Measurements from ENCODE around the gene NFIB. TPM values are rescaled to one million over a fixed set of nuclear protein-coding genes. Genes with fewer than 3 reads are reported as not detected.
A peak's percentile ranks its signal among the peaks of the same experiment; 100 is the strongest.

NFIB gene
- total RNA-seq, 2 donors from 2014 or later = 5.3 to 14.1 TPM

DNA sequence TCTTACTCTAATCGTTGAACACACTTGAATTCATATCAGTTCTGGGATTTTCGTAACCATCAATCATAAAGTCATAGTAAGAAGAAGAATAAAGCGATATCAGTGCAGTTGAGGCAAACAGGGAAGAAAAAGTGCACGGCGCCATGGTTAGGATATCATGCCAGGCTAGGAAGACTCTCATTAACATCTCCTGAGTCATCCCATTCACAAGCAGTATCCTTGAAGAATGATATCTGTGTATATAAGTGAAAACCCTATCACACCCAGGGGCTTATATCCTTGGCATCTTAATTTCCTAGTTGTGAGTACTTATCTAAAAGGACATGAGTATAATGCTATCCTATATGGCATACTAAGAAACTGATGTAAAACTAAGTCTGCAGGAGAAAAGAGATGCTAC, 38.6 kb downstream of the NFIB start:
- Histone ChIP-seq H3K4me1 (ENCODE audit: control insufficient read depth, insufficient read depth, low read length) (peaks cover 27% of the 10 kb centered on the region), H3K4me3 (ENCODE audit: low read length) (peak overlapping the region; percentile 39), H3K27me3 (ENCODE audit: control insufficient read depth, insufficient read depth, low read length, poor library complexity, severe bottlenecking) (no peaks in the 10 kb centered on the region), H3K27ac (ENCODE audit: low read depth, low read length) (no peak overlapping the region), H3K9me3 (ENCODE audit: control insufficient read depth, low read length) (no peaks in the 10 kb centered on the region), H3K36me3 (ENCODE audit: control insufficient read depth, insufficient read depth, low read length) (no peaks in the 10 kb centered on the region), H3K9ac (ENCODE audit: extremely low read depth, low read length, poor library complexity, severe bottlenecking) (no peak overlapping the region)
- TF ChIP-seq CTCF (conservative IDR thresholded peaks at IDR 0.05) = no peak
- H3K4me1 Mint-ChIP-seq = peaks cover 40% of the 10 kb centered on the region
- 90 to 96% methylated on average over 4 to 5 of the region's 5 CpGs for WGBS, 2 experiments (ENCODE audit: insufficient coverage in 1 of 2, insufficient read length in 1 of 2)
- no peaks in the 10 kb centered on the region for H3K36me3 Mint-ChIP-seq (ENCODE audit: low read depth)
- no peaks in the 10 kb centered on the region for H3K27me3 Mint-ChIP-seq (ENCODE audit: insufficient read depth)
- no peaks in the 10 kb centered on the region for H3K9me3 Mint-ChIP-seq
- no peak overlapping the region for H3K4me3 Mint-ChIP-seq
- H3K27ac Mint-ChIP-seq = no peak overlapping the region
- no peak for DNase-seq

DNA sequence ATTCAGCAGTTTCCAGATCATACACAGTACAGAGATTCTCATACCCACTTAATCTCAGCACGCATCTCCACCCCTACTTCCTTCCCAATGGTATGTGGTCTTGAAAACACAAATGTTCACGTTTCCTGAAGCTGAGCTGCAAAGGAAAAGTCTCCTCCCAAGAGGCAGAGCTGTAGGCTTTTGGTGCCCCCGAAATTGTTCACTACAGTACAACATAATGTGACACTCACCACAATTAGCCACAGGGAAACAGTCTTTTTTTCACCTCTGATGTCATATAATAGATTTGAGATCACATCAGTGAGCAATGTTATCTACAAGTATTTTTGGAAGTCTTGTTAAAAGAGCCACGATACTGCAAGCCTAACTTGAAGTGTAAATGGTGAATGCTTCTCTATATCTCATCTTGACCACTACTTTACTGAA, 40.2 kb downstream of the NFIB start:
- Mint-ChIP-seq H3K4me1 (peaks cover 40% of the 10 kb centered on the region), H3K9me3 (no peaks in the 10 kb centered on the region), H3K27ac (no peak overlapping the region), H3K36me3 (ENCODE audit: low read depth) (no peaks in the 10 kb centered on the region), H3K4me3 (no peak overlapping the region), H3K27me3 (ENCODE audit: insufficient read depth) (no peaks in the 10 kb centered on the region)
- Histone ChIP-seq H3K9ac (ENCODE audit: extremely low read depth, low read length, poor library complexity, severe bottlenecking) (no peak overlapping the region), H3K4me1 (ENCODE audit: control insufficient read depth, insufficient read depth, low read length) (peaks cover 27% of the 10 kb centered on the region), H3K27me3 (ENCODE audit: control insufficient read depth, insufficient read depth, low read length, poor library complexity, severe bottlenecking) (no peaks in the 10 kb centered on the region), H3K9me3 (ENCODE audit: control insufficient read depth, low read length) (no peaks in the 10 kb centered on the region), H3K27ac (ENCODE audit: low read depth, low read length) (no peak overlapping the region), H3K36me3 (ENCODE audit: control insufficient read depth, insufficient read depth, low read length) (no peaks in the 10 kb centered on the region), H3K4me3 (ENCODE audit: low read length) (no peak overlapping the region)
- DNase-seq = no peak
- 29 to 65% methylated on average over 1 to 4 of the region's 4 CpGs for WGBS, 2 experiments (ENCODE audit: insufficient coverage in 1 of 2, insufficient read length in 1 of 2)
- TF ChIP-seq CTCF (conservative IDR thresholded peaks at IDR 0.05) = no peak

- no peak overlapping the region for H3K4me3 ChIP-seq (ENCODE audit: low read length)
- no peak overlapping the region for H3K9ac ChIP-seq (ENCODE audit: extremely low read depth, low read length, poor library complexity, severe bottlenecking)
- no peak for TF ChIP-seq CTCF (conservative IDR thresholded peaks at IDR 0.05)
- no peaks in the 10 kb centered on the region for H3K36me3 ChIP-seq (ENCODE audit: control insufficient read depth, insufficient read depth, low read length)
- no peak overlapping the region for H3K27ac ChIP-seq (ENCODE audit: low read depth, low read length)
- no peaks in the 10 kb centered on the region for H3K9me3 ChIP-seq (ENCODE audit: control insufficient read depth, low read length)
- Mint-ChIP-seq H3K9me3 (no peaks in the 10 kb centered on the region), H3K27me3 (ENCODE audit: insufficient read depth) (no peaks in the 10 kb centered on the region), H3K4me1 (peaks cover 36% of the 10 kb centered on the region), H3K4me3 (no peak overlapping the region), H3K27ac (no peak overlapping the region), H3K36me3 (ENCODE audit: low read depth) (no peaks in the 10 kb centered on the region)
- no peak for DNase-seq
- 70 to 75% methylated on average over 6 to 7 of the region's 7 CpGs for WGBS, 2 experiments (ENCODE audit: insufficient coverage in 1 of 2, insufficient read length in 1 of 2)
- no peaks in the 10 kb centered on the region for H3K27me3 ChIP-seq (ENCODE audit: control insufficient read depth, insufficient read depth, low read length, poor library complexity, severe bottlenecking)
- H3K4me1 ChIP-seq (ENCODE audit: control insufficient read depth, insufficient read depth, low read length) = peaks cover 27% of the 10 kb centered on the region
These were observed 40.9 kb downstream of the NFIB start for GRCh38 chr9:14272927-14273528.

Data from endodermal cell (in vitro differentiated cells).